Measurements from ENCODE around the gene KLKB1.

The KLKB1 gene

DNA sequence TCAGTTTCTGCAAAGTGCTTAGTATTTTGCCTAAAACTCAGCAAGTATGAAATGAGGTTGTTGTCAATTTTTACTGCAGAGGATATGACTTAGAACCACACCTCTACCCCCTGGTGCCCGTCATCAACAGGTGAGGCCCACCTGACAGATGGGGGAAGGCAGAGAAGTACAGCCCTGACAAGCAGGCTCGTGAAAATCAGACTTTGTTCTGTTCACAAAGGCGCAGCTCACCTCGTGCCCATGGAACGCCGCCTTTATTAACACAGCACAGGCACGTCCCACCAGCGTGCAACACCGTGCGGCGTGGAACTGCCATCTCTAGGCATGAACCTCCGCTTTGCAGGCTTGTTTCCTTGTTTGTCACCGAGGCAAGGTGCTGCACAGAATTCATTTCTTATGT lies 22.6 kb upstream of the KLKB1 start:
- no peak for DNase-seq (ENCODE audit: low spot score)
- TF ChIP-seq, protein P1, sequence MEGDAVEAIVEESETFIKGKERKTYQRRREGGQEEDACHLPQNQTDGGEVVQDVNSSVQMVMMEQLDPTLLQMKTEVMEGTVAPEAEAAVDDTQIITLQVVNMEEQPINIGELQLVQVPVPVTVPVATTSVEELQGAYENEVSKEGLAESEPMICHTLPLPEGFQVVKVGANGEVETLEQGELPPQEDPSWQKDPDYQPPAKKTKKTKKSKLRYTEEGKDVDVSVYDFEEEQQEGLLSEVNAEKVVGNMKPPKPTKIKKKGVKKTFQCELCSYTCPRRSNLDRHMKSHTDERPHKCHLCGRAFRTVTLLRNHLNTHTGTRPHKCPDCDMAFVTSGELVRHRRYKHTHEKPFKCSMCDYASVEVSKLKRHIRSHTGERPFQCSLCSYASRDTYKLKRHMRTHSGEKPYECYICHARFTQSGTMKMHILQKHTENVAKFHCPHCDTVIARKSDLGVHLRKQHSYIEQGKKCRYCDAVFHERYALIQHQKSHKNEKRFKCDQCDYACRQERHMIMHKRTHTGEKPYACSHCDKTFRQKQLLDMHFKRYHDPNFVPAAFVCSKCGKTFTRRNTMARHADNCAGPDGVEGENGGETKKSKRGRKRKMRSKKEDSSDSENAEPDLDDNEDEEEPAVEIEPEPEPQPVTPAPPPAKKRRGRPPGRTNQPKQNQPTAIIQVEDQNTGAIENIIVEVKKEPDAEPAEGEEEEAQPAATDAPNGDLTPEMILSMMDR (IDR thresholded peaks at IDR 0.05; ENCODE audit: extremely low read depth, missing control alignments): no peak

DNA sequence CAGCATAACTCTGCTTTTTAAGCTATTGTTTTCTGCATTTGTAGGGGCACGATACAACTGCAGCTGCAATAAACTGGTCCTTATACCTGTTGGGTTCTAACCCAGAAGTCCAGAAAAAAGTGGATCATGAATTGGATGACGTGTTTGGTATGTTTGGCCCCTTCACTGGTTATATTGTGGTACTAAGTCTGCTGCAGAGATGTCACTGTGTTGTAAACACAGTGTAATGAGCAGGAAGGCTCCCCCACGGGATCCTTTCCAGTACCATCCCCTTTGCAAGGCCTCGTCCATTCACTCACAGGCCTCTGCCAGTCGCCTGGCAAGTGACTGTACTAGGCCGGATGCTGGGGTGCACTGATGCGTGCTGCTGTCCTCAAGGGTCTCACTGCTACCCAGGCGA lies 22.2 kb upstream of the KLKB1 start:
- DNase-seq (ENCODE audit: low spot score): no peak
- TF ChIP-seq, protein P1 (IDR thresholded peaks at IDR 0.05; ENCODE audit: extremely low read depth, missing control alignments): no peak

DNA sequence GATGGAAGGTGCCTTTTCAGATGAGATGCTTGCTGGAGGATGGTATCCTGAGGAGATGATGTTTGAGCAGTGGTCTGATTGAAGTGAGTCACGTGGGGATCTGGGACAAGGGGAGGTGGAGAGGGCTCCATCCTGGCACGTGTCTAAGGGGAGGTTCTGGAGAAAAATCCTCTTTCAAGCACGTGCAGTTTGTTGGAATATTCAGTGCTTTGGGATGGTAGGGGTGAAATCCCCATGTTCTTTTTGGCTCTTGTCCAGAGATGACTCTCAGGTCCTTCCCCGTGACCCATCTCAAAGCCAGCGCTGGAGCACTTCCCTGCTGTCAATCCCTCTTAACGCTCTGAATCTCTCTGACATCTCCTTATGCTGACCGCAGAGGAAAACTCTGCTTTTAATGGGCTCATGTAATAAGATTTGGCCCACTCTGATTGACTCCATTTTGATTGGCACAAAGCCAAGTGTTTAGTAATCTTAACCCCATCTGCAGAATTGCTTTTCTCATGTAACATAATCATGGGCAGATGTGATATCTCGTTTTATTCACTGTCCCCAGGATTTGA lies 10.8 kb upstream of the KLKB1 start:
- no peak for DNase-seq (ENCODE audit: low spot score)

DNA sequence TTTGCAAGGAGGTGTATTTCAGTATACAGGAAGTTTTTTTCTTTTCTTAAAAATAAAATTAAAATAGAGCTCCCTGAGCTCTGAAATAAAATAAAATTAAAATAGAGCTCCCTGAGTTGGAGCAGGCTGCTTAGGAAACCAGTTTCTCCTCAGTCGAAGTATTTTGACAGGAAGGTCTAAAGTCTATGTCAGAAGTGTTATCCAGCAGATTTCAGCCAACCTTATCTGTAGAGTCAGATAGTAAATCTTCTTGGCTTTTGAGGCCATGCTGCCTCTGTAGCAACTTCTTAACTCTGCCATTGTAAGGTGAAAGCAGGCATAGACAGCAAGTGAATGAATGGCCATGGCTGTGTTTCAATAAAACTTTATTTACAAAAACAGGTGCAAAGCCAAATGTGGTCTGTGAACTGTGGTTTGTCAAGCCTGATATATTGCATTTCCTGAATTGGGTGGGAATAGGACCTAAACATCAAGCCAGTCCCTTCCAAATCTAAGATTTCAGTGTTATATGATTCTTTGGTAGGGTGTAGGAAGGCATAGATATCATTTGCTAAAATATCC lies 9.5 kb upstream of the KLKB1 start:
- DNase-seq (ENCODE audit: low spot score): no peak
- TF ChIP-seq, protein P1 (IDR thresholded peaks at IDR 0.05; ENCODE audit: extremely low read depth, missing control alignments): no peak

More for the DNA sequence above, 10.8 kb upstream of the KLKB1 start:
- TF ChIP-seq, protein P1 (IDR thresholded peaks at IDR 0.05; ENCODE audit: extremely low read depth, missing control alignments): no peak

DNA sequence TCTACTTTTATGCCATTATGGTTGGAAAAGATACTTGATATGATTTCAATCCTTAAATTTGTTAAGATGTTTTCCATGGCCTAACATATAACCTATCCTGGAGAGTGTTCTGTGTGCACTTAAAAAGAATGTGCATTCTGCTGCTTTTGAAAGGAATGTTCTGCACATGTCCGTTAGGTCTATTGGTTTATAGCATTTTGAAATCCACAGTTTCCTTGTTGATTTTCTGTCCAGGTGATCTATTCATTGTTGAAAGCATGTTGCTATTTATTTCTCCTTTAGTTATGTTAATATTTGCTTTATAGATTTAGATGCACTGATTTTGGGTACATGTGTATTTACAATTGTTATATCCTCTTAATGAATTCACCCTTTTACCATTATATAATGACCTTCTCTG lies 5.7 kb upstream of the KLKB1 start:
- TF ChIP-seq, protein P1 (IDR thresholded peaks at IDR 0.05; ENCODE audit: extremely low read depth, missing control alignments): no peak
- DNase-seq (ENCODE audit: low spot score): no peak

DNA sequence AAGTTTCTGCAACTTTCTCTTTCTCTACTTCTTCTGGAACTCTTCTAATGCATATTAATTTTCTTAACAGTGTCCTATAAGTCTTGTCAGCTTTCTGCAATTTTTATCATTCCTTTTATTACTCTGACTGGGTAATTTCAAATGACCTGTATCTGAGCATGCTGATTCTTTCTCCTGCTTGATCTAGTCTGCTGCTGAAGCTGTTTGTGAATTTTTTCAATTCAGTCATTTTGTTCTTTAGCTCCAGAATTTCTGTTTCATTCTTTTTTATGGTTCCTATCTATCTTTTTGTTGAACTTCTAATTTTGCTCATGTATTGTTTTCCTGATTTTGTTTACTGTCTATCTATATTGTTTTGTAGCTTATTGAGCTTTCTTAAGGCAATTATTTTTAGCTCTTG lies 1.5 kb upstream of the KLKB1 start:
- DNase-seq (ENCODE audit: low spot score): no peak
- TF ChIP-seq, protein P1 (IDR thresholded peaks at IDR 0.05; ENCODE audit: extremely low read depth, missing control alignments): no peak

DNA sequence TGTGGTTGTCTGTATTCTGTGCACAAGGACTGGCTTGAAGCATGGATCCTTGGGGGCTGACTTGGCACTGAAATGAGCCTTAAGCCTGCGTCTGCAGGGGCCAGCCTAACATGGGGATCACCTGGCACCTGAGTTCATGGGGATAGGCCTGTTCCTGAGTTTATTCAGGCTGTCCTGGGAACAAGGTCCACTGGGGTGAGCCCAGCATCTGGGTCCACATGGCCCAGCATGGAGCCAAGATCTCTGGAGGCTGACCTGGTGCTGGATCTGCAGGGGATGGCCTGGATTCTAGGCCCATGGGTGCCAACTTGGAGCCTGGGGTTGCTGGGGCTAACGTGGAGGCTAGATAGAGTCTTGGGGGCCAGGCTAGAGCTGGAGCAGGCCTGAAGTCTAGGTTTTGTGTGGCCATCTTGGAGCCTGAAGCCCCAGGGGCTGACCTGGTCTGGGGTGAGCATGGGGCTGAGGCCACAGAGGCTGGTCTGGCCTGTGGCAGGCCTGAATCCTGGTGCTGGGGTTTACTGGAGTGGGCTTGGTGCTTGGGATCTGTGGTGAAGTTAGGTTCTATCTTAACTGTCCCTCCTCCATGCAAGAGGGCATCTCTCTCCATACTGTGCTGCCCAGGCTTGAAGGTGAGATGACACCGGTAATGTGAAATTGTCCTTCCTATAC lies 652 bp upstream of the KLKB1 start:
- no peak for DNase-seq (ENCODE audit: low spot score)
- TF ChIP-seq, protein P1 (IDR thresholded peaks at IDR 0.05; ENCODE audit: extremely low read depth, missing control alignments): no peak
